ENCODE measurements around the gene PRAC2. TPM values are rescaled to one million over a fixed set of nuclear protein-coding genes. Genes with fewer than 3 reads are reported as not detected.

PRAC2 gene
- total RNA-seq, 1 experiment from 2014 or later = not detected

DNA sequence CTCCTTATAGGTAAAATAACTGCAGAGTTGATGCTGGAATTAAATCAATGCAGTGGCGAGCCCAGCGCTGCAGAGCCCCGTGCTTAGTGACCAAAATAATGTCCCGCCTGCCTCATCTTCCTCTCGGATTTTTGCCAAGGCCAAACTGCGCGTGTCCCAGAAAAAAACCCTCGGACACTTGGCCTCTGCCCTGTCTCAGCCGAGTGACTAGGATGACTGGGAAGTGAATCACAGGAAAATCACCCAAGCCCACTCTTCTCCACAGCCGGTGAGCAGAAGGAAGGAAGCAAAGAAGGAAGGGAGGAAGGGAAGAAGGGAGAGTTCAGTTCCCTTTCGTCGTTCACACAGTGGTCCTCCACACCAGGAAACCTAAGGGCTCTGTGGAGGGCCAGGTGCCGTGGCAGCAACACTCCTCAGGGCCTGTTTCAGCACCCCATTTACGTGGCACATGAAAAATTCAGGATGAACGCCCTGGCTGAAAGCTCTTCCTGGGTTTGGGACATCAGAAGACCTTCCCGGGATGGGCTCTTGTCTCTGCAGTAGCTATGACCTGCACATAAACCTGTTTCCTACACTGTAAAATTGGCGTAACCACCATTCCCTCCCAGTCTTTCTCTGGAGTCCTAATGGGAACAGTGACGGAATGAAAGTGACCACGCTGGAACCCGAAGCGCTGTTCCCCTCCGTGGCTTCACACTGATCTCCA, 31.0 kb downstream of the PRAC2 start:
- Histone ChIP-seq H3K36me3 (ENCODE audit: control insufficient read depth, insufficient read depth, low read length) (no peaks in the 10 kb centered on the region), H3K27ac (ENCODE audit: low read length) (no peak overlapping the region; the same call in 1 of the 2 replicates), H3K27me3 (ENCODE audit: control insufficient read depth, insufficient read depth, low read length) (peaks cover 2% of the 10 kb centered on the region; the same call in 1 of the 2 replicates), H3K9me3 (ENCODE audit: control insufficient read depth, insufficient read depth, low read depth, low read length) (no peaks in the 10 kb centered on the region), H3K4me3 (ENCODE audit: low read depth in 2 of 2, low read length in 2 of 2) (no peak overlapping the region), H3K4me1 (ENCODE audit: control insufficient read depth, insufficient read depth, low read length) (peaks cover 21% of the 10 kb centered on the region)
- in situ Hi-C loops (cut with HindIII; ENCODE audit: low pct_unique_long_range_greater_than_20kb, low sequenced_read_pairs) (no loop called here), intact Hi-C loops (cut with micrococcal nuclease; ENCODE audit: unreplicated experiment) (no loop called here)
- BruUV-seq (replicated peaks) = no TSS peak
- CTCF ChIA-PET = interaction anchor here (1.2 kb wide), 1 partner anchor 29 kb away, joined by 3 read pairs; no protein-coding TSS in a partner anchor
- TF ChIP-seq, protein P1, sequence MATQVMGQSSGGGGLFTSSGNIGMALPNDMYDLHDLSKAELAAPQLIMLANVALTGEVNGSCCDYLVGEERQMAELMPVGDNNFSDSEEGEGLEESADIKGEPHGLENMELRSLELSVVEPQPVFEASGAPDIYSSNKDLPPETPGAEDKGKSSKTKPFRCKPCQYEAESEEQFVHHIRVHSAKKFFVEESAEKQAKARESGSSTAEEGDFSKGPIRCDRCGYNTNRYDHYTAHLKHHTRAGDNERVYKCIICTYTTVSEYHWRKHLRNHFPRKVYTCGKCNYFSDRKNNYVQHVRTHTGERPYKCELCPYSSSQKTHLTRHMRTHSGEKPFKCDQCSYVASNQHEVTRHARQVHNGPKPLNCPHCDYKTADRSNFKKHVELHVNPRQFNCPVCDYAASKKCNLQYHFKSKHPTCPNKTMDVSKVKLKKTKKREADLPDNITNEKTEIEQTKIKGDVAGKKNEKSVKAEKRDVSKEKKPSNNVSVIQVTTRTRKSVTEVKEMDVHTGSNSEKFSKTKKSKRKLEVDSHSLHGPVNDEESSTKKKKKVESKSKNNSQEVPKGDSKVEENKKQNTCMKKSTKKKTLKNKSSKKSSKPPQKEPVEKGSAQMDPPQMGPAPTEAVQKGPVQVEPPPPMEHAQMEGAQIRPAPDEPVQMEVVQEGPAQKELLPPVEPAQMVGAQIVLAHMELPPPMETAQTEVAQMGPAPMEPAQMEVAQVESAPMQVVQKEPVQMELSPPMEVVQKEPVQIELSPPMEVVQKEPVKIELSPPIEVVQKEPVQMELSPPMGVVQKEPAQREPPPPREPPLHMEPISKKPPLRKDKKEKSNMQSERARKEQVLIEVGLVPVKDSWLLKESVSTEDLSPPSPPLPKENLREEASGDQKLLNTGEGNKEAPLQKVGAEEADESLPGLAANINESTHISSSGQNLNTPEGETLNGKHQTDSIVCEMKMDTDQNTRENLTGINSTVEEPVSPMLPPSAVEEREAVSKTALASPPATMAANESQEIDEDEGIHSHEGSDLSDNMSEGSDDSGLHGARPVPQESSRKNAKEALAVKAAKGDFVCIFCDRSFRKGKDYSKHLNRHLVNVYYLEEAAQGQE (IDR thresholded peaks at IDR 0.05; ENCODE audit: insufficient read depth in 1 of 2, low read depth in 2 of 2, low read length in 1 of 2) = no peak
- POLR2A ChIA-PET = no interaction called here
- DNase-seq (ENCODE audit: low read depth, low spot score) (no peak), ATAC-seq (peak; percentile 19; the same call in 1 of the 2 replicates)

DNA sequence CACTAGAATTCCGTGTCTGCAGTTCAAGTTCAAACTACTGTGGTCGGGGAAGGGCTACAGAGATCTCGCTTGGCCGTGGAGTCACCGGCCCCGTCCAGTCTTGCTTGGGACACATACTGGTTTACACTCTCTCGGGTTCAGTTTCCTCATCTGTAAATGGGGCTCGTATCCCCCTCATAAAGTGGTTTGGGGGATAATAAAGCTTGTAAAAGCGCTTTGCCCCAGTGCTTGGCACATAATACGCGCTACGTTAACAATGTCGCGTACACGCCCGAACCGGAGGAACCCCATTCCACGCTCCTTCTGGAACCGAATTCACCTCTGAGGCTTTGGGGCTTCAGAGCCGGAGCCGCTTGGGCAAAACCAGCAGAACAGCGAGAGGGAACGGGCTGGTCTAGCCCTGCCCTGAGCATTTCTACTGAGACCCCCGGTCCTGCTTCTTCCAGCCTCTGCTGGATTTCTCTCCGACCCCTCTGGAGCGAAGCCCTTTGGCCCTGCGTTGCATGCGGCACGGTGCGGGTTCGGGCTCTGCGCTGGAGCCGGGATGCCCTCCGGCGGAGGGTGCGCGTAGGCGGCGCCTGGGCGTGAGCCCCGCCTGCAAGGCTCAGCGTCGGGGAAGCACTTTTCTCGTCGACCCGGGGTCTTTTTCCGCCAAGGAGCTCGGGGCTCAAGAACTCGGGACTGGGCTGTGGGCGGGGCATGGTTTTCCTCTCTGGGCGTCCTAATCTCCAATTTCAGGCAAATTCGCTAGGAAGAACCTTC, 31.7 kb downstream of the PRAC2 start:
- H3K9me3 ChIP-seq (ENCODE audit: control insufficient read depth, insufficient read depth, low read depth, low read length) = no peaks in the 10 kb centered on the region
- H3K4me1 ChIP-seq (ENCODE audit: control insufficient read depth, insufficient read depth, low read length) = peaks cover 21% of the 10 kb centered on the region
- no peak overlapping the region for H3K4me3 ChIP-seq (ENCODE audit: low read depth in 2 of 2, low read length in 2 of 2)
- H3K27me3 ChIP-seq (ENCODE audit: control insufficient read depth, insufficient read depth, low read length) = no peaks in the 10 kb centered on the region
- in situ Hi-C loops (cut with HindIII; ENCODE audit: low pct_unique_long_range_greater_than_20kb, low sequenced_read_pairs) (no loop called here), intact Hi-C loops (cut with micrococcal nuclease; ENCODE audit: unreplicated experiment) (no loop called here)
- ChIA-PET POLR2A (no interaction called here), CTCF (no interaction called here)
- BruUV-seq (replicated peaks) = no TSS peak
- H3K27ac ChIP-seq (ENCODE audit: low read length) = no peak overlapping the region
- no peaks in the 10 kb centered on the region for H3K36me3 ChIP-seq (ENCODE audit: control insufficient read depth, insufficient read depth, low read length)
- TF ChIP-seq, protein P1 (IDR thresholded peaks at IDR 0.05; ENCODE audit: insufficient read depth in 1 of 2, low read depth in 2 of 2, low read length in 1 of 2) = no peak
- TF ChIP-seq POLR2AphosphoS5 (IDR thresholded peaks at IDR 0.05; ENCODE audit: low read depth, low read length) (no peak), SIN3A (IDR thresholded peaks at IDR 0.05; ENCODE audit: borderline replicate concordance, insufficient read depth, low read depth, low read length) (no peak), TCF7L2 (IDR thresholded peaks at IDR 0.05; ENCODE audit: low read depth, low read length) (no peak)
- TF ChIP-seq, protein P2, sequence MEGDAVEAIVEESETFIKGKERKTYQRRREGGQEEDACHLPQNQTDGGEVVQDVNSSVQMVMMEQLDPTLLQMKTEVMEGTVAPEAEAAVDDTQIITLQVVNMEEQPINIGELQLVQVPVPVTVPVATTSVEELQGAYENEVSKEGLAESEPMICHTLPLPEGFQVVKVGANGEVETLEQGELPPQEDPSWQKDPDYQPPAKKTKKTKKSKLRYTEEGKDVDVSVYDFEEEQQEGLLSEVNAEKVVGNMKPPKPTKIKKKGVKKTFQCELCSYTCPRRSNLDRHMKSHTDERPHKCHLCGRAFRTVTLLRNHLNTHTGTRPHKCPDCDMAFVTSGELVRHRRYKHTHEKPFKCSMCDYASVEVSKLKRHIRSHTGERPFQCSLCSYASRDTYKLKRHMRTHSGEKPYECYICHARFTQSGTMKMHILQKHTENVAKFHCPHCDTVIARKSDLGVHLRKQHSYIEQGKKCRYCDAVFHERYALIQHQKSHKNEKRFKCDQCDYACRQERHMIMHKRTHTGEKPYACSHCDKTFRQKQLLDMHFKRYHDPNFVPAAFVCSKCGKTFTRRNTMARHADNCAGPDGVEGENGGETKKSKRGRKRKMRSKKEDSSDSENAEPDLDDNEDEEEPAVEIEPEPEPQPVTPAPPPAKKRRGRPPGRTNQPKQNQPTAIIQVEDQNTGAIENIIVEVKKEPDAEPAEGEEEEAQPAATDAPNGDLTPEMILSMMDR (IDR thresholded peaks at IDR 0.05) = no peak
- DNase-seq (ENCODE audit: low read depth, low spot score) (no peak), ATAC-seq (no peak)
